Stimulated activated CD4-positive, alpha-beta T cell treated with anti-CD3 and anti-CD28 coated beads, Interleukin-2, amount 100 ng/mL, for 24 hours (primary cell): ENCODE data around the gene SPATA31C2.
"Not testable (repeated sequence)": the region's sequence is repeated elsewhere in the genome, so short reads cannot be mapped to it uniquely, and the experiment has no call there.

Experiments used
- DNase-seq, 2 donors: peaks; one replicate each; pipeline ENCODE4 v3.0.0-alpha.2; 2020

The SPATA31C2 gene

GRCh38 chr9:88138375-88138774 is at the start of gene SPATA31C2:
SPATA31C2 (minus strand) TSS chr9:88138475; CDS start chr9:88138446, 29 bp downstream.
- not testable (repeated sequence) for DNase-seq

GRCh38 chr9:88187631-88188030 is 49.4 kb upstream of the SPATA31C2 start:
- no peak for DNase-seq

- no peak for DNase-seq
Observed at GRCh38 chr9:88186495-88187110, 48.3 kb upstream of the SPATA31C2 start.

- DNase-seq, result no peak
Observed at GRCh38 chr9:88184976-88185375, 46.7 kb upstream of the SPATA31C2 start.

GRCh38 chr9:88183798-88184495 is 45.7 kb upstream of the SPATA31C2 start:
- DNase-seq, result no peak

GRCh38 chr9:88182501-88182900 is 44.2 kb upstream of the SPATA31C2 start:
- no peak for DNase-seq

GRCh38 chr9:88180081-88180765 is 41.9 kb upstream of the SPATA31C2 start:
- DNase-seq, result no peak

- peak in 1 of 2 donors; percentile 8 for DNase-seq
Observed at GRCh38 chr9:88179062-88179521, 40.8 kb upstream of the SPATA31C2 start.

- DNase-seq, result no peak
Observed at GRCh38 chr9:88178641-88179040, 40.4 kb upstream of the SPATA31C2 start.

- DNase-seq, result no peak
Observed at GRCh38 chr9:88177371-88177770, 39.1 kb upstream of the SPATA31C2 start.

GRCh38 chr9:88174324-88174723 is 36.0 kb upstream of the SPATA31C2 start:
- no peak for DNase-seq

- DNase-seq, result peak; percentile 50 to 56
Observed at GRCh38 chr9:88173378-88173999, 35.2 kb upstream of the SPATA31C2 start.

- no peak for DNase-seq
Observed at GRCh38 chr9:88169700-88170099, 31.4 kb upstream of the SPATA31C2 start.

GRCh38 chr9:88168564-88168963 is 30.3 kb upstream of the SPATA31C2 start:
- no peak for DNase-seq

- DNase-seq, result no peak
Observed at GRCh38 chr9:88166660-88167059, 28.4 kb upstream of the SPATA31C2 start.

GRCh38 chr9:88164850-88165249 is 26.6 kb upstream of the SPATA31C2 start:
- no peak for DNase-seq

- DNase-seq, result no peak
Observed at GRCh38 chr9:88161144-88161543, 22.9 kb upstream of the SPATA31C2 start.

GRCh38 chr9:88143957-88144625 is 5.8 kb upstream of the SPATA31C2 start:
- DNase-seq, result no peak

- no peak for DNase-seq
Observed at GRCh38 chr9:88143179-88143578, 4.9 kb upstream of the SPATA31C2 start.

GRCh38 chr9:88133552-88133951 is 4.7 kb downstream of the SPATA31C2 start:
- not testable (repeated sequence) for DNase-seq

GRCh38 chr9:88129556-88129955 is 8.7 kb downstream of the SPATA31C2 start:
- peak in 1 of 2 donors; percentile 8 for DNase-seq

GRCh38 chr9:88127700-88128300 is 10.5 kb downstream of the SPATA31C2 start:
- DNase-seq, result not testable (repeated sequence)
